Activated CD8-positive, alpha-beta T cell treated with anti-CD3 and anti-CD28 coated beads, Interleukin-2, amount 10 ng/mL, durations not matched to agents 7 days and 5 days (primary cell): Measurements from ENCODE around the gene PRPF8. TPM values are rescaled to one million over a fixed set of nuclear protein-coding genes. Genes with fewer than 3 reads are reported as not detected.

Source experiments
- total RNA-seq, 2 experiments: library from RNA; stranded (reverse); gene quantifications; one replicate each; pipeline ENCODE4 v1.2.3, GENCODE V29; 2021

Gene PRPF8
- total RNA-seq, 2 experiments from 2014 or later = 309 to 321 TPM

Other genes with a start within 250 kb of the PRPF8 start
- 10 to 100 TPM; 15.7 to 17.7 TPM for gene CRK, start 228.6 kb downstream of the PRPF8 start, total RNA-seq
- 10 to 100 TPM; 18.5 to 21.8 TPM for gene MYO1C, start 192.2 kb downstream of the PRPF8 start, total RNA-seq
- gene INPP5K, start 168.3 kb downstream of the PRPF8 start, total RNA-seq = 10 to 100 TPM; 37.6 to 39.6 TPM
- gene PITPNA, start 122.1 kb downstream of the PRPF8 start, total RNA-seq = 10 to 100 TPM; 44.6 to 47.3 TPM
- gene SLC43A2, start 56.0 kb downstream of the PRPF8 start, total RNA-seq = under 1 TPM; 0.55 to 0.68 TPM
- 1 to 10 TPM; 4.5 to 5.3 TPM for gene SCARF1, start 39.1 kb downstream of the PRPF8 start, total RNA-seq
- 1 to 10 TPM; 6.2 to 6.5 TPM for gene RILP, start 35.0 kb downstream of the PRPF8 start, total RNA-seq
- under 1 TPM in 1 of 2 experiments, not detected in 1; 0.13 TPM for gene TLCD2, start 25.5 kb upstream of the PRPF8 start, total RNA-seq
- gene WDR81, start 39.8 kb upstream of the PRPF8 start, total RNA-seq = 10 to 100 TPM; 29.4 to 30.8 TPM
- under 1 TPM; 0.16 to 0.31 TPM for gene SERPINF2, start 58.0 kb upstream of the PRPF8 start, total RNA-seq
- gene SERPINF1, start 77.2 kb upstream of the PRPF8 start, total RNA-seq = 1 to 10 TPM; 3.9 to 6.0 TPM
- 10 to 100 TPM; 40.3 to 41.7 TPM for gene SMYD4, start 145.0 kb upstream of the PRPF8 start, total RNA-seq
- gene RPA1, start 145.1 kb upstream of the PRPF8 start, total RNA-seq = 100 to 1,000 TPM; 314 to 325 TPM